Osteoblast (primary cell): Measurements from ENCODE around the gene NPAS3. TPM values are rescaled to one million over a fixed set of nuclear protein-coding genes. Genes with fewer than 3 reads are reported as not detected.
A peak's percentile ranks its signal among the peaks of the same experiment; 100 is the strongest.

Experiments used
- DNase-seq: peaks from one replicate; pipeline ENCODE4 v3.0.0; 2011; ENCODE audit warnings: low spot score, mixed read lengths; ENCODE audit not compliant: insufficient read length; ENCODE audit errors: missing footprints
- H2AFZ ChIP-seq: 2 replicates; pipeline ENCODE4 v1.6.0; 2011; ENCODE audit warnings: mild to moderate bottlenecking, low read length
- H3K27ac ChIP-seq: 2 replicates; pipeline ENCODE4 v1.5.1; 2011; ENCODE audit warnings: mild to moderate bottlenecking, low read depth, low read length, moderate library complexity
- H3K27me3 ChIP-seq: 2 replicates; pipeline ENCODE4 v1.6.0; 2012; ENCODE audit warnings: mild to moderate bottlenecking, control low read depth, inconsistent platforms, low read length, moderate library complexity; ENCODE audit not compliant: insufficient read depth
- H3K36me3 ChIP-seq: 2 replicates; pipeline ENCODE4 v1.5.1; 2011; ENCODE audit warnings: mild to moderate bottlenecking, low read length, control low read depth, moderate library complexity; ENCODE audit not compliant: insufficient read depth
- H3K4me1 ChIP-seq: 2 replicates; pipeline ENCODE4 v1.5.1; 2011; ENCODE audit warnings: mild to moderate bottlenecking, low read length, control low read depth, moderate library complexity; ENCODE audit not compliant: insufficient read depth
- H3K4me2 ChIP-seq: 2 replicates; pipeline ENCODE4 v1.6.0; 2011; ENCODE audit warnings: mild to moderate bottlenecking, low read length; ENCODE audit not compliant: insufficient read depth
- H3K4me3 ChIP-seq: fragments of 200-600 bp; sonication (generic); 3 replicates; pipeline ENCODE4 v1.5.1; 2012; ENCODE audit warnings: mild to moderate bottlenecking, low read length, inconsistent platforms; ENCODE audit not compliant: insufficient read depth
- H3K79me2 ChIP-seq: 2 replicates; pipeline ENCODE4 v1.6.0; 2012; ENCODE audit warnings: mild to moderate bottlenecking, low read length, control low read depth, inconsistent platforms; ENCODE audit not compliant: insufficient read depth
- H3K9me3 ChIP-seq: 2 replicates; pipeline ENCODE4 v1.5.1; 2011; ENCODE audit warnings: low read depth, low read length, control low read depth
- H4K20me1 ChIP-seq: 2 replicates; pipeline ENCODE4 v1.6.0; 2012; ENCODE audit warnings: mild to moderate bottlenecking, low read length, control low read depth; ENCODE audit not compliant: insufficient read depth
- total RNA-seq: library from RNA; depleted of rRNA; stranded (reverse); fragments of >200 nt; gene quantifications from 2 replicates; pipeline ENCODE4 v1.2.3, GENCODE V29; 2012
- TF ChIP-seq, protein P1 (sequence below): IDR thresholded peaks from 2 replicates; pipeline ENCODE4 v1.5.1; 2011; ENCODE audit warnings: mild to moderate bottlenecking, low read depth, low read length, moderate library complexity; ENCODE audit errors: extremely low read depth

NPAS3 gene
- total RNA-seq, 1 donor: 0.72 TPM

GRCh38 chr14:33414041-33414440 is 475.4 kb downstream of the NPAS3 start:
- TF ChIP-seq, protein P1, sequence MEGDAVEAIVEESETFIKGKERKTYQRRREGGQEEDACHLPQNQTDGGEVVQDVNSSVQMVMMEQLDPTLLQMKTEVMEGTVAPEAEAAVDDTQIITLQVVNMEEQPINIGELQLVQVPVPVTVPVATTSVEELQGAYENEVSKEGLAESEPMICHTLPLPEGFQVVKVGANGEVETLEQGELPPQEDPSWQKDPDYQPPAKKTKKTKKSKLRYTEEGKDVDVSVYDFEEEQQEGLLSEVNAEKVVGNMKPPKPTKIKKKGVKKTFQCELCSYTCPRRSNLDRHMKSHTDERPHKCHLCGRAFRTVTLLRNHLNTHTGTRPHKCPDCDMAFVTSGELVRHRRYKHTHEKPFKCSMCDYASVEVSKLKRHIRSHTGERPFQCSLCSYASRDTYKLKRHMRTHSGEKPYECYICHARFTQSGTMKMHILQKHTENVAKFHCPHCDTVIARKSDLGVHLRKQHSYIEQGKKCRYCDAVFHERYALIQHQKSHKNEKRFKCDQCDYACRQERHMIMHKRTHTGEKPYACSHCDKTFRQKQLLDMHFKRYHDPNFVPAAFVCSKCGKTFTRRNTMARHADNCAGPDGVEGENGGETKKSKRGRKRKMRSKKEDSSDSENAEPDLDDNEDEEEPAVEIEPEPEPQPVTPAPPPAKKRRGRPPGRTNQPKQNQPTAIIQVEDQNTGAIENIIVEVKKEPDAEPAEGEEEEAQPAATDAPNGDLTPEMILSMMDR: no peak
- Histone ChIP-seq H3K9me3 (no peaks in the 10 kb centered on the region), H3K79me2 (no peaks in the 10 kb centered on the region), H3K4me2 (no peak overlapping the region), H3K27ac (no peak overlapping the region), H3K27me3 (no peaks in the 10 kb centered on the region), H4K20me1 (no peaks in the 10 kb centered on the region), H2AFZ (no peak overlapping the region), H3K36me3 (no peaks in the 10 kb centered on the region), H3K4me3 (no peak overlapping the region), H3K4me1 (no peaks in the 10 kb centered on the region)
- DNase-seq: no peak

- Histone ChIP-seq H3K9me3 (no peaks in the 10 kb centered on the region), H3K79me2 (no peaks in the 10 kb centered on the region), H3K4me3 (no peak overlapping the region), H3K27ac (no peak overlapping the region), H3K36me3 (no peaks in the 10 kb centered on the region), H3K27me3 (no peaks in the 10 kb centered on the region), H4K20me1 (no peaks in the 10 kb centered on the region), H3K4me2 (no peak overlapping the region), H2AFZ (no peak overlapping the region), H3K4me1 (no peaks in the 10 kb centered on the region)
- TF ChIP-seq, protein P1: no peak
- peak; percentile 66 for DNase-seq
Observed at GRCh38 chr14:33420051-33420627, 481.5 kb downstream of the NPAS3 start.

DNA sequence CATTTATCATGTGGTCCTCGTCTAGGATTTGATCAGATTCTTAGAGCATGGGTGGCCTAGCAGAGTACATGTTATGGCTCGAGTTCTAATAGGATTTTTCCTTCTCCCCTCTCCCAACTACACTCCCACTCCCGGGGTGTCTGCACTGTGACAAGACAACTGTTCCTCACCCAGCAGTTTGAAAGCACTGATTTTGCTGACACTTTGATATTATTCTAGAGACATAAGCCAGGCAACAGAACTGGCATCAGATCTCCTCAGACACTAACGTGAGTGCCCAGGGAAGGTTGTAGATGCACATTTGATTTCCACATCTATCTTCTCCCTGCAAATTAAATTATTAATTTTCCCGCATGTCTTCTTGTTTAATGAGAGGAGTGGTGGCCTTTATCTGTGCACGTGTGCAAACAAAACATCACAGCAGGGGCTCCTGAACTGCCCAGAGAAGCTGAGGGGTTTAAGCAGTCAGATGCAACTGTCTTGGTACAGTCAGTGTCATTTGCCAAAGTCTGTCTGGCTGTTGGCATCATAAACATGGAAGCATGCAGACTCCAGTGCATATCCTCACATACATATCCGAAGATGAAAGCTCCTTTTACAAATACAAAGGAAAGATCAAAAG is 491.8 kb downstream of the NPAS3 start:
- no peaks in the 10 kb centered on the region for H3K4me1 ChIP-seq
- no peaks in the 10 kb centered on the region for H3K79me2 ChIP-seq
- H4K20me1 ChIP-seq: no peaks in the 10 kb centered on the region
- no peaks in the 10 kb centered on the region for H3K27me3 ChIP-seq
- H2AFZ ChIP-seq: no peak overlapping the region
- no peak overlapping the region for H3K4me2 ChIP-seq
- no peak overlapping the region for H3K27ac ChIP-seq
- no peaks in the 10 kb centered on the region for H3K36me3 ChIP-seq
- no peak overlapping the region for H3K4me3 ChIP-seq
- TF ChIP-seq, protein P1: no peak
- no peak for DNase-seq
- H3K9me3 ChIP-seq: no peaks in the 10 kb centered on the region

- Histone ChIP-seq H3K79me2 (no peaks in the 10 kb centered on the region), H3K4me1 (no peaks in the 10 kb centered on the region), H3K36me3 (no peaks in the 10 kb centered on the region), H3K4me3 (no peak overlapping the region), H4K20me1 (no peaks in the 10 kb centered on the region), H3K9me3 (no peaks in the 10 kb centered on the region), H2AFZ (no peak overlapping the region), H3K27ac (no peak overlapping the region), H3K4me2 (no peak overlapping the region), H3K27me3 (no peaks in the 10 kb centered on the region)
- TF ChIP-seq, protein P1: peak; percentile 48
- DNase-seq: no peak
Observed at GRCh38 chr14:33432407-33433023, 493.8 kb downstream of the NPAS3 start.
